NB4 (cell line): Measurements from ENCODE around the gene RPRML.

Experiments
- DNase-seq: peaks from one replicate; pipeline ENCODE4 v3.0.0; 2010; ENCODE audit warnings: low read depth
- H3K4me3 ChIP-seq: one replicate; pipeline ENCODE4 v1.5.1; 2011; ENCODE audit warnings: mild to moderate bottlenecking, low read depth, low read length, moderate library complexity
- CTCF ChIP-seq: IDR thresholded peaks from one replicate; pipeline ENCODE4 v1.5.1; 2012; ENCODE audit warnings: low read depth, low read length
- MYC ChIP-seq: IDR thresholded peaks from 2 replicates; pipeline ENCODE4 v1.6.1; 2011; ENCODE audit warnings: low read depth, low read length
- POLR2A ChIP-seq: IDR thresholded peaks from 2 replicates; pipeline ENCODE4 v1.6.1; 2011; ENCODE audit warnings: mild to moderate bottlenecking; ENCODE audit not compliant: insufficient read length; ENCODE audit errors: extremely low read depth
- TF ChIP-seq, protein P1 (sequence below): IDR thresholded peaks from 2 replicates; pipeline ENCODE4 v1.6.1; 2011; ENCODE audit warnings: low read depth, low read length

The RPRML gene

DNA sequence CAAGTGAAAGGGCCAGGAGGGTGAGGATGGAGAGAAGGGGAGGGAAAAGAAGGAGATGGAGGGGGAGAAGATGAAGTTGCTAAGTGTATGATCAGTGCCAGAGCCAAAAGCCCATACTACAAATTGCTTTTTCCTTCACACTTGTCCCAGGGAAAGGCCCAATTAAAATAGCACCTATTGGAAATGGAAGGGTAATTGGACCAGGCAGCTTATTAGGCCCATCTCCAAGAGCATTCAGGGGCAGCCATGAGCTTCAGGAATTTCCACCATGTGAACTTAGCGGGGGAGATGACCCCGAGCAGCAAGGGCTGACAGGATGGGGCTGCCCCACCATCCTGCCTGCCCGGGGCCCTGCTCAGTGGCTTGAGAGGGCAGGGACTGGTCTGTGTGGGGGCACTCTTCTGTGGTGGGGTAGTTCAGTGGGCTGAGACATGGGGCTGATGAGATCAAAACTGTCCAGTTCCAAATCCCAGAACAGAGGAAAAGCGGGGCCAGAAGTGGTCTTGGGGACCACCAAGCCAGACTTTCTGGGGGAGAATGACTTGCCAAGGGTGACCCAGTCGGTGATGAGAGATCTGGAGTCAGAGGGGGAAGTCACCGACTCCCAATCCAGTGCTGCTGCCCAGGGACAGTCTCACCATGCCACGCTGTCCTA is 28.6 kb downstream of the RPRML start:
- H3K4me3 ChIP-seq, result no peak overlapping the region
- no peak for DNase-seq

DNA sequence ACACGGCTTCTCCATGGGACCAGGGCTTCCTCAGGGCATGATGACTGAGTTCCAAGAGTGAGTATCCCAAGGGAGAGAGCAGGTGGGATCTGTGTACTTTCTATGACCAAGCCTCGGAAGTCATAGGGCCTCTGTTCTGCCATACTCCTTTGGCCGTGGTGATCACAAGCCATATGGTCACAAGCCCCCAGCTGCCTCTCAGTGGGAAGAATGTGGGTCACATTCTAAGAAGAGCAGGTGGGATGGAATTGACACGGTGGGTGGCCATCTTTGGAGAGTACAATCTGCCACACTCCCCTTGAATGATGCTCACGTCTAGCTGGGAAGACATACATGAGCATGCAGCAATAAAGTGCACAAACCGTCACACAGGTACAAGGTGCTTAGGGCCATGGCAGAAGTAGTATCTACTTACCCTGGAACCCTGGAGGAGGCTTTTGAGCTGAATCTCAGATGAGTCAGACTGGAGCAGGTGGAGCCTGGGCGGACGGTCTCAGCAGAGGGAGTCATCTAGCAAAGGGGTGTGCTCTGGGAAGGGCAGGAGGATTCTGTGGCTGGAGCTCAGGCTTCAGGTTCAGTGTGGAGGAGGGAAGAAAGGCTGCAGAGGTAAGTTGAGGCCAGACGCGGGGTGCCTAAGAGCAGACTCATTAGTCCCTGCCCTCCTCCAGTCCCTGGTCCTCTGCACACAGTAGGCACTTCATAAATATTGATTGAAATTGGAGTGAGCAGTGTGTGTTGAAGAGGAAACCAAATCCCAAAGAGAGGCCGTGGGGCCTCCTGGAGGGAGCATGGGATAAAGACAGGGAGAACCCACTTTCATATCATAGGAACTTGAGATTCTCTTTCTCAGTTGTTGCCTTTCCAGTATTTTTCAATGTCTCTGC is 29.5 kb downstream of the RPRML start:
- H3K4me3 ChIP-seq, result no peak overlapping the region
- TF ChIP-seq CTCF (no peak), POLR2A (no peak), MYC (no peak)
- TF ChIP-seq, protein P1, sequence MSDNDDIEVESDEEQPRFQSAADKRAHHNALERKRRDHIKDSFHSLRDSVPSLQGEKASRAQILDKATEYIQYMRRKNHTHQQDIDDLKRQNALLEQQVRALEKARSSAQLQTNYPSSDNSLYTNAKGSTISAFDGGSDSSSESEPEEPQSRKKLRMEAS, result no peak
- no peak for DNase-seq

More for the DNA sequence above, 28.6 kb downstream of the RPRML start:
- TF ChIP-seq MYC, result no peak
- TF ChIP-seq POLR2A, result no peak
- TF ChIP-seq, protein P1, result no peak
- TF ChIP-seq CTCF, result no peak

GRCh38 chr17:46948544-46948943 is 30.5 kb downstream of the RPRML start:
- TF ChIP-seq MYC, result no peak
- TF ChIP-seq CTCF, result no peak
- no peak for TF ChIP-seq POLR2A
- TF ChIP-seq, protein P1, result no peak
- DNase-seq, result no peak
- no peak overlapping the region for H3K4me3 ChIP-seq

DNA sequence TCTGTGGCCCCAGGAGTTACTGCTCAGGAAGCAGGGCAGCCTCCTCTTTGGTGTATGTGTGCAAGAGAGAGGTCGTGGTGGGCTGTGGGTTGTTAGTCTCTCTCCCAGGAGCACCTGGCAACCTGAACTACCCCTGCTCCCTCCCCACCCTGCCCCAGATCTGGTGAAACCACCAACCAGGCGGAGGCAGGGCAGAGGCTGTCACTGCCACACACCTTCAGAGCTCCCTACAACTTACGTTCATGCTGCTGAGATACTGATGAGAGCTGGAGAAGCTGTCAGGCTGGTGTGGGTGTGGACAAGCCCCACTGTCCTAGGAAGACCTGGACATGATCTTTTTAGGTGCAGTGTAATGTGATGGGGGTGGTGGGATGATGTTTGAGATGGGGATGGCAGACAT is 31.8 kb downstream of the RPRML start:
- no peak overlapping the region for H3K4me3 ChIP-seq
- DNase-seq, result no peak
- TF ChIP-seq MYC, result no peak
- TF ChIP-seq POLR2A, result no peak
- TF ChIP-seq, protein P1, result no peak
- TF ChIP-seq CTCF, result no peak

- TF ChIP-seq POLR2A (no peak), CTCF (no peak), MYC (no peak)
- TF ChIP-seq, protein P1, result no peak
- H3K4me3 ChIP-seq, result no peak overlapping the region
- DNase-seq, result peak; percentile 20
These were observed 34.1 kb downstream of the RPRML start for GRCh38 chr17:46944931-46945330.
